SU-DHL-6 (cell line): Measurements from ENCODE around the gene FSD2.

Experiments
- H2AFZ ChIP-seq: fragments of 200-600 bp; sonication (generic); 2 replicates; pipeline ENCODE4 v1.6.1; 2014; ENCODE audit warnings: low read depth, mild to moderate bottlenecking, moderate library complexity, mixed read lengths, antibody characterized with exemption, low read length; ENCODE audit not compliant: severe bottlenecking
- H3F3A ChIP-seq: fragments of 200-600 bp; shearing (Covaris generic); 2 replicates; pipeline ENCODE4 v1.6.0; 2016; ENCODE audit warnings: antibody characterized with exemption, mild to moderate bottlenecking; ENCODE audit not compliant: insufficient read depth
- H3K27ac ChIP-seq: fragments of 200-600 bp; sonication (generic); 2 replicates; pipeline ENCODE4 v1.5.1; 2016; ENCODE audit warnings: low read depth, mild to moderate bottlenecking, low read length, moderate library complexity, mixed read lengths
- H3K27me3 ChIP-seq: fragments of 200-600 bp; sonication (generic), shearing (Covaris generic); 2 replicates; pipeline ENCODE4 v1.6.0; 2014; ENCODE audit warnings: mild to moderate bottlenecking, low read length
- H3K36me3 ChIP-seq: fragments of 200-600 bp; sonication (generic); 2 replicates; pipeline ENCODE4 v1.6.1; 2014; ENCODE audit warnings: mild to moderate bottlenecking, low read length, mixed read lengths
- H3K4me2 ChIP-seq: fragments of 300-600, 200-600 bp; shearing (Covaris generic), sonication (generic); 2 replicates; pipeline ENCODE4 v1.6.0; 2014; ENCODE audit warnings: low read length, low read depth, mild to moderate bottlenecking; ENCODE audit not compliant: poor library complexity, severe bottlenecking
- H3K4me3 ChIP-seq: fragments of 200-600 bp; sonication (generic); 2 replicates; pipeline ENCODE4 v1.5.1; 2014; ENCODE audit warnings: antibody characterized with exemption, low read length, mild to moderate bottlenecking, mixed read lengths; ENCODE audit not compliant: insufficient read depth, poor library complexity, severe bottlenecking
- H3K79me2 ChIP-seq: fragments of 200-600 bp; sonication (generic); 2 replicates; pipeline ENCODE4 v1.6.1; 2014; ENCODE audit warnings: mild to moderate bottlenecking, low read length, moderate library complexity; ENCODE audit not compliant: insufficient read depth
- H3K9ac ChIP-seq: fragments of 200-600 bp; sonication (generic); 2 replicates; pipeline ENCODE4 v1.7.0; 2014; ENCODE audit warnings: mild to moderate bottlenecking, low read length
- H3K9me2 ChIP-seq: fragments of 200-600 bp; sonication (generic); replicated peaks from 2 replicates; pipeline ENCODE4 v1.6.1; 2014; ENCODE audit warnings: low read length; ENCODE audit not compliant: insufficient read depth
- H3K9me3 ChIP-seq: fragments of 200-600 bp; sonication (generic); 2 replicates; pipeline ENCODE4 v1.6.1; 2014; ENCODE audit warnings: low read length, mixed read lengths; ENCODE audit not compliant: insufficient read depth
- H4K20me1 ChIP-seq: fragments of 200-600 bp; sonication (generic); 2 replicates; pipeline ENCODE4 v1.6.1; 2014; ENCODE audit warnings: low read depth, mild to moderate bottlenecking, antibody characterized with exemption, low read length, moderate library complexity, mixed read lengths
- CTCF ChIP-seq: fragments of 200-600 bp; sonication (generic); IDR thresholded peaks from one replicate; pipeline ENCODE4 v1.5.1; 2017; ENCODE audit warnings: antibody characterized with exemption, mild to moderate bottlenecking, low read length, moderate library complexity; ENCODE audit not compliant: insufficient read depth, poor library complexity, severe bottlenecking
- EZH2phosphoT487 ChIP-seq: fragments of 200-600 bp; sonication (generic), shearing (Covaris generic); conservative IDR thresholded peaks from 2 replicates; pipeline ENCODE4 v1.6.1; 2018; ENCODE audit warnings: mild to moderate bottlenecking, antibody characterized with exemption, low read length, moderate library complexity, mixed read lengths

FSD2 gene

GRCh38 chr15:82764117-82764490 lies 41.8 kb downstream of the FSD2 start:
- Histone ChIP-seq H3K9me3 (no peaks in the 10 kb centered on the region), H3K79me2 (no peaks in the 10 kb centered on the region), H3K36me3 (no peaks in the 10 kb centered on the region; the same call in 1 of the 2 replicates), H3K27ac (no peak overlapping the region), H3F3A (no peaks in the 10 kb centered on the region), H2AFZ (no peak overlapping the region), H3K9me2 (no peaks in the 10 kb centered on the region), H3K4me3 (no peak overlapping the region), H4K20me1 (no peaks in the 10 kb centered on the region), H3K4me2 (no peak overlapping the region), H3K9ac (no peak overlapping the region), H3K27me3 (no peaks in the 10 kb centered on the region)
- TF ChIP-seq CTCF (no peak), EZH2phosphoT487 (no peak)

GRCh38 chr15:82763361-82764116 lies 42.3 kb downstream of the FSD2 start:
- H3K9me2 ChIP-seq: no peaks in the 10 kb centered on the region
- no peaks in the 10 kb centered on the region for H3K9me3 ChIP-seq
- H3K4me3 ChIP-seq: no peak overlapping the region
- no peaks in the 10 kb centered on the region for H4K20me1 ChIP-seq
- H3K36me3 ChIP-seq: no peaks in the 10 kb centered on the region; the same call in 1 of the 2 replicates
- H3K27ac ChIP-seq: no peak overlapping the region
- TF ChIP-seq CTCF (no peak), EZH2phosphoT487 (no peak)
- H3K9ac ChIP-seq: no peak overlapping the region
- no peak overlapping the region for H2AFZ ChIP-seq
- no peaks in the 10 kb centered on the region for H3K79me2 ChIP-seq
- no peaks in the 10 kb centered on the region for H3F3A ChIP-seq
- H3K27me3 ChIP-seq: no peaks in the 10 kb centered on the region
- H3K4me2 ChIP-seq: no peak overlapping the region

GRCh38 chr15:82751308-82751707 lies 54.6 kb downstream of the FSD2 start:
- TF ChIP-seq CTCF (no peak), EZH2phosphoT487 (no peak)
- Histone ChIP-seq H3K27me3 (no peaks in the 10 kb centered on the region), H2AFZ (no peak overlapping the region), H3K4me3 (peak overlapping the region; percentile 84), H3K9me3 (no peaks in the 10 kb centered on the region), H4K20me1 (peaks cover 19% of the 10 kb centered on the region; the same call in 1 of the 2 replicates), H3K27ac (peak overlapping the region; percentile 61), H3K4me2 (peak overlapping the region; percentile 85), H3F3A (peaks cover 18% of the 10 kb centered on the region; the same call in 1 of the 2 replicates), H3K79me2 (peaks cover 63% of the 10 kb centered on the region), H3K9me2 (no peaks in the 10 kb centered on the region), H3K36me3 (peaks cover 23% of the 10 kb centered on the region), H3K9ac (peak overlapping the region; percentile 67)
